ENCODE data around the gene FAF1.
"Not testable (repeated sequence)": the region's sequence is repeated elsewhere in the genome, so short reads cannot be mapped to it uniquely, and the experiment has no call there.

Gene FAF1

DNA sequence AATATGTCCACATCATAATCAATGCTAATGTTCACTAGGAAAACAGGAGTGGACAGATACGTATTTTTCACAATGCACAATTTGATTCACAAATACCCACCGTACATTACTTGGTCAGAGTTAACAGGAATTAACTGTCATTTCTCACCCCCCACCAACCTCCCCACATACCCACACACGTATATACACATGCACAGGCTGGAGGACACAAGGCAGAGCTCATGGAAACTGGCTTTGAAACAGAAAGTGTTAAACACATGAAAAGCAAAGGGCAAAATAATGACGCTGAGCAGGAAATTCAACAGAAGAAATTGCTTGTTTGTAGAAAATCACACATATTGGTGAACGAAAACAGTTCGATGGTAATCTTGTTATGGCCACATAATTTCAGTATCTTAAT is 348.4 kb downstream of the FAF1 start:
- no peak for DNase-seq

DNA sequence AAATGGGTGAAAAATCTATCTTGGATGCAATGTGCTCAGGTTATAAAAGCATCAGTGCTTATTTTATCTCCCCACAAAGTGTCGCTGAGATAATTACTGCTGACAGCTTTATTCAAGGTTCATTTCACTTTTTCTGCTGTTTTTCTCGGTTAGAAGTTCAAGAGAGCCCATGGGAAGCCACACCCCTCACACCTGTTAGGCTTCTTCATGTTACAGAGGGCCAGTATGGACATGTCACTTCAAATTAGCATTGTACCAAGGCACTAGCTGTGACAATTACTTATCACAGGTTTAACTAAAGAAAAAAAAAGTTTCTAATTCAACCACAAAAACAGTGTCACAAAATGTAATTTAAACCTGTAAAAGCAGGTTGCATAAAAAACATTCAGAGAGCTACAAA is 349.5 kb downstream of the FAF1 start:
- DNase-seq = no peak

DNA sequence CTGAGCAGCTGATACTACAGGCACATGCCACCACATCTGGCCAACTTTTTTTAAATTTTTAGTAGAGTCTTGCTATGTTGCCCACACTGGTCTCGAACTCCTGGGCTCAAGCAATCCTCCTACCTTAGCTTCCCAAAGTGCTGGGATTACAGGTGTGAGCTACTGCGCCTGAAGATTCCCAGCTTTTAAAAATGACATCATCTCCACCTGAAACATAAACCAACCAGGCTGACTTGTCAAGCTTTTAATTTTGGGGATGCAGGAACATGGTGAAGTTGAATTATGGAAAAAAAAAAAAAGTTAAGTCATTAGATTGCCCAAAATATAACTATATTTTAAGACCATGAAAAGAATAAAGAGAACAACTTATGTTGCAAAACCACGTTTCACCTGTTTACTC is 350.6 kb downstream of the FAF1 start:
- no peak for DNase-seq

DNA sequence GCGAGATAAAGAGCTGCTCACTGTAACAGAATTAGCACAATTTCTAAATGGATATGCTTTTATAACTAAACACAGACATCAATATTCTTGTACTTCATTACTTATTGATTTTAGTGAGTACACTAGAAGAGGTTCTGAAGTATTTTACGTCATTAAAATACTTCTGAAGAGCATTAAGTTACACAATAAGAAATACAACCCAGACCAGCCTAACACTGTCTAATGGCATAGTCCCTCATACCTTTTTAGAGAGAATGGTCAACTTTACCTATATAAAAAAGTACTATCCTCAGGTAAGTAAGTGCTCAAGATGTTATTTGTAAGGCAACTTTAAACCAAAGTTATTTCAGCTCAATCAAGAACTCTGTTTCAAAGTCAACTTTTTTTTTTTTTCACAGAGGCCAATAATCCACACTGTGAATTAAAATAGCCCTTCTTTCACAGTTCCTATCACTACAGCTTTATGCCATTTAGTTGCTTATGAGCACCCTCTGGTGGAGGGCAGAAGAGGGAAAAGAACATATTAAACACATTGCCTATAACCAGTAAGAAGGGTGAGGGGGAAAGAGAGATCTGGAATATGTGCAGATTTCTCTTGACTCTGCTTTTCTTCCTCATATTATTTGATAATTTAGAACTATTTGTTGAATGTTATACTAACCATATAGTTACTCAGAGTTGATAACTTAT is 354.7 kb downstream of the FAF1 start:
- DNase-seq = peak in 1 of 2 donors; percentile 30

DNA sequence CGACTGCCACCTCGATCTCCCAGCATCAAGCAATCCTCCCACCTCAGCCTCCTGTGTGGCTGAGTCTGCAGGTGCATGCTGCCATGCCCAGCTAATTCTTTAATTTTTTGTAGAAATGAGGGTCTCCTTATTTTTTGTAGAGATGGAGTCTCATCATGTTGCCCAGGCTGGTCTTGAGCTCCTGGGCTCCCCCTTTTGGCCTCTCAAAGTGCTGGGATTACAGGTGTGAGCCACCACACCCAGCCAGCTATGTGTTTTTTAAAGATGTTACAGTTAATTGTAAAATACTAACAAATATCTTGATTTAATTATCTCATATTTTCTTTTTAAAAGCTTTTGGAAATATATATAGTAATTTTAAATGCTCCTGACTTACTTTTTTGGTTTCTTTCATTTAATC is 355.5 kb downstream of the FAF1 start:
- DNase-seq = no peak

DNA sequence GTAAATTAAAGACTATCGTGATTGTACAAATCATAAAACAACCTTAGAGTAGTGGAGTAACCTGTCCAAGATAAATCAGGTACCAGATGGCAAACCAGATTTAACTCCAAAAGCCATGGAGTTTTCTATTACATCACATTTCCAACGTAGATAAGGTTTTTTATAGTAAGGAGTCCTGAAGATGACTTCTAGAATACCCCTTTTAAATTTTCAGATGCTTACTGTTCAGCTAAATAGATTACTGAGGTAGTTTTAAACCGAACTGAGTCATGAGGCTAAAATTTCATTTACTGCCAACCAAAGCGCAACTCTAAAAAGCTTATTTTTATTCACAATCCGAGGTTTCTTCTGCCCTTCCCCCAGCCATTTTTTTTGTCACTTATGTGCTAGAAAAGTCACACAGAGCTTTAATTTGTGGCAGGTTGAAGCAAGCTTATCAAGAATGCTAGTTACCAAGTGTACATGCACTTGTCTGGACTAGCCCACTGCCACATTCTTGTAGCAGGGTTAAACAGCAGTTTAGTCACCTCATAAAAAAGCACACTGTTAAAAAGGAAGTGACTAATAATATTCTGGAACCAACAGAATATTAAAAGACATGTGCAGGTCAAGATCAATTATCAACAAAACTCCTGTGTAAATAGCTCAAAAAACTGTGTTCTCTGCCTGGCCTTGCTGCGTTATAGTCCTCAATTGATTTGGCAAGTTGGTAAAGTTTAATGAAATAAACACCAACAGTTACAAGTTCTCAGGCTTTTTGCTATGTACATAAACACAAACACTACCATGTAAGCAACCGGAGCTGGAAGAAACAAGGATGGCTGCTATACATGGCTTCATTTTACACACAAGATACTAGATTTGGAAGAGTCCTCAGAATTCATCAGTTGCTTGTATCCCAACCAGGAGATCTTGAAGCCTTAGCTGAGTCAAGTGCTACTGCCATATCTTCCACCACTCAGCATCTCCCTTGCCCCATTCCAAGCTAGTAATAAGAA is 356.5 kb downstream of the FAF1 start:
- DNase-seq = no peak

DNA sequence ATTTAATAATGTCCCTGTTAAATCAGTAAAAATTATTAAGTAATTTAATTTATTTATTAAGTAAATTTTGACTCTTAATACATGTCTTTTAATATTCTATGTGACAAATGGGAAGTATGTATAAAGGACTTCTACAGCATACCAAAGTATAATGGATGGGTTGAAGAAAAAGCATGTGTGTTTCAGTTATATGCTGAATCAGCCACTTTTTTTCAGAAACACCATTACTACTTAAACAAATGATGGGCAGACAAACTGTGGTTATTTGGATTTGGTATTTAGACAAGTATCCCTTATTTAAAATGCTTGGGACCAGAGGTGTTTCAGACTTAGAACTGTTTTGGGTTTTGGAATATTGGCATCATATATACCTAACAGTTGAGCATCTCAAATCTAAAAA is 360.5 kb downstream of the FAF1 start:
- no peak for DNase-seq

DNA sequence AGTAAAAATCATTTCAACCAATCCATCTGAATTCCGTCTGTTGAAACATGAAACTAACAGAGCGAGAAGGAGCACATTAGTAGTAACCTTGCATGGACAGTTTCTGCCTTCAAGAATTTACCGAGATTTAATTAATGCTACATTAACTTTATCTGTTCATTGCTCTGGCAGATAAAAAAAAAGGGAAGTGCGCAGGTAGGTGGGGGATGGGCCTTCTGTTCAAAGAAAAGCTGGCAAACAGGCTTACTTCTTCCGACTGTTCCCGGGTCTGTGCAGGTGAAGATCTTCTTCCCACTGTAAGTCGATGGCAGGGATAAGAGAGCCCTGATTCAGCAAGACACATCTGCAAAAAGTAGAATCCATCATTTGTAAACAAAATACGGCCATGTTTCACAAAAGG is 364.2 kb downstream of the FAF1 start:
- DNase-seq = no peak

DNA sequence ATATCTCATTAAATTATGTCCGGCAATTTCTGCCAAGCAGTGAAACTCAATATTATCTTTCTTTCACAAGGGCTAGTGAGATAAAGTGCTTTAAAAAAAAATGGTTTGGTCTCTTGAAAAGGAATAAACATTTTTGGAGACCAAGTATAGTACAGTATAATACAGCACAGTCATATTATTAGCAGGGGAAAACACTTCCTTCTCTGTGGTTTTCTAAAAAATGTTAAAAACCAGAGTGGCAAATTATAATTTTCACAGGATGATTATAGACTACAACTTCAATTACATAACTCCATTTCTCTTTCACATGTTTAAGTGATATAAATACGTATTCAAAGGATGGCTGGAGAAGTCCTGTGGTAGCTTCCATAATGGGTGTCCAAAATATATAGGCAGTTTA is 366.6 kb downstream of the FAF1 start:
- DNase-seq = no peak

DNA sequence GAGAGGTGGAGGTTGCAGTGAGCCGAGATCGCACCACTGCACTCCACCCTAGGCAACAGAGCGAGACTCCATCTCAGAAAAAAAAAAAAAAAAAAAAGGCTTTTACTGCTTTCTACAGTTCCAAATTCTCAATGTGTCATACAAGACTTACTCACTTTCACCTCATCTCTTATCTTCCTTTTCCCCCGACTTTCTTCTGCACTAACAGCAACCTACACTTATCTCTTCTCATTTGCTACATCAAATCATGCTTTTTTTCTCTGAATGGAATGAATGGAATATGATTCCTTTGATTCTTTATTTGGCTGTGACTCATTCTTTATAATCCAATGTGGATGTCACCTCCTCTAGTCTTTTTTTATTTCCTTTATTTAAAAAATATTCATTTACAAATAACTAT is 368.5 kb downstream of the FAF1 start:
- no peak for DNase-seq

DNA sequence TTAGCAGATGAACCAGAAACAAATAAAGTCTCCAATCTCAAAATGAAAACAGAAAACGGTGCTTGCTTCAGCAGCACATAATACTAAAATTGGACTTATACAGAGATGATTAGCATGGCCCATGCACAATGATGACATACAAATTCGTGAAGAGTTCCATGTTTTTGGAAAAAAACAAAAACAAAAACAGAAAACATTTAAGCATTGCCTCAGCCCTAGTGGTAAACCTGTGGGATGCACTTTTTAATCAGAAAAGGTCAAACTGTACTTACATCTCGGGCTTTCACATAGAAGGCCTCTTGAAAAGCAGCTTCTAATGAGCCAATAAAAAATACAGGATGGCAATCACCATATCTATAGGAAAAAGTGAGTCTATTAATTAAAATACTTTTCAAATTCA is 377.7 kb downstream of the FAF1 start:
- DNase-seq = no peak

DNA sequence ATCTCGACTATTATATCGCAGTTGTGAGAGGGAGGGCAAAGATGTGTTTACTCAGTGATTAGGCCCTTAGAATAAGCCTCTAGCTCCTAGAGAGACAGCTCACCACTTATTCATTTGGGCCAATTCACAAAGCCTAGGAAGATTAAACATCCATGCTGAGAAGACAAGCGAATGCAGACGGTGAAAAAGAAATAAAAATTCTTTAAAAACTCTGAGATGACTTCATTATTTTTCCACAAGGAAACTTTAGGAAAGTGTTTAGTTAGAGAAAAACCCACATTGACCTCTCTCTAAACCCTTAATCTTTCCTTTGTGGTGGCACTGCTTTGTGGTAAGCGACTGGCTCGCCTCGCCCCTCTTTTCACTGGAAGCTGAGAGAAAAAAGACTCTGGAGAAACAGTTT is 390.0 kb downstream of the FAF1 start:
- no peak for DNase-seq

DNA sequence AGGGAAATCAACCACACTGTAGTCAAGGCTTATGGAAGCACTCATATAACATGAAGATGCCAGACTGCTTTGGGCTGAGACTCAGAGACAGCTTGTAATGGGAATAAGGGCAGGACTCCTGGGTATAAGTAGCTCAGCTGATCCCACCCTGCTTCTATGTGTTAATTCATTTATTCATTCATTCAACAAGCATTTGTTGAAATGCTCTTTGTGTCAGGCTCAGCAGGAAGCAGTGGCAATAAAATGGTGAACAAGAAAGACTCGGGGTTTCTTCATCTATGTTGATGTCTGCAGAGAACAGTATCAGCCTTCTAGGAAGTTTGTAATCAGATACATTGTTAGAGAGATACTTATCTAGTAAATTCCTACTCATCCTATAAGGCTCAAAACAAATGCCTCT is 391.3 kb downstream of the FAF1 start:
- no peak for DNase-seq

DNA sequence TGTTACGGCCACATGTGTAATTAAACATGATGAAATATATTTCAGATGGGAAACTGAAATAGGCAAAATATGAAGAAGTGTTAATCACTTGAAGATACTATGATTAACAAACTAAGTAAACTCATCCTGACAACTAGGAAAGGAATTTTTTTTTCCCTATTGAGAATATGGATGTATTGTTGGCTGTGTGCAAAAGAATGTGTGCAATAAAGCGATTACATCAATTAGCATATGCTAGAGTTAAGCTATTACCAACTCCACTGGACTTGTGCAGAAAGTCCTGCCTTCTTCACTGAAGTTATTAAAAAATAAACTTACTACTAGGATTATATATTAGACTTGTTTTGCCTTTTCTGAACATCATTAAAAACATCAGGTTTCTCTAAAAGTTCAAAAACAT is 393.7 kb downstream of the FAF1 start:
- no peak for DNase-seq

DNA sequence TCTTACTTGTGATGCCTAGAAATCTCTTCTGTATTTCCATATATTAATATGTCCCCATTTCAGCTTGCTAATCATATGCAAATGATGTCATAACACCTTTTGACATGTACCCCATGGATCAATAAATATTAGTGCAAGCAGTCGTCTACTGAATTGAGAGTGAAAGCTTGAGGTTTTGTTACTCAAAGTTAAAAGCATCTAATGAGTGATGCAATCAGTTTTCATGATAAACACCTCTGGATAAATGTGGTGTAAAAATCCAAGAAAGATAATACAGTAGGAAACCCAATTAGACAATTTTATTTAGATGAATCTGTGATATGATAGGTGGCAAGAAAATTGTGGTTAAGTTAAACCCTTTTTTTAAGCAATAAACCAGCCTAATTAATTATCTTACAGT is 395.6 kb downstream of the FAF1 start:
- DNase-seq = no peak

DNA sequence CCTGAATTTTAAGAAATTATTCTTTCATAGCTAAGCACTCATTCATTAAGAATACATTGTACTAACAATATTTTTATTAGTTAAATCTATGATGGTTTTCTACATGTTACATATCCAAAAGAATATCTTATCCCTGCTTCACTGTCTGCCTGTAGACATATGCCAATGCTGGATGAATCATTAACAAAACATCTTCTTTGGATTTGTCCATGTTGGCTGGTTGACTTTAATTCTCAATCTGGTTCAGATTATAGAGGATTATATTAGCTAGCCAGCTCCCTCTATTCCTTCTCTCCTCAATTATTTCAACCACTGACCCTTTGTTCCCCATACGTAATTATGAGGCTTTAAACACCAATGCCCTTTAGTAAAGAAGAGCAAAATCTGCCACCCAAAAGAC is 398.0 kb downstream of the FAF1 start:
- no peak for DNase-seq

DNA sequence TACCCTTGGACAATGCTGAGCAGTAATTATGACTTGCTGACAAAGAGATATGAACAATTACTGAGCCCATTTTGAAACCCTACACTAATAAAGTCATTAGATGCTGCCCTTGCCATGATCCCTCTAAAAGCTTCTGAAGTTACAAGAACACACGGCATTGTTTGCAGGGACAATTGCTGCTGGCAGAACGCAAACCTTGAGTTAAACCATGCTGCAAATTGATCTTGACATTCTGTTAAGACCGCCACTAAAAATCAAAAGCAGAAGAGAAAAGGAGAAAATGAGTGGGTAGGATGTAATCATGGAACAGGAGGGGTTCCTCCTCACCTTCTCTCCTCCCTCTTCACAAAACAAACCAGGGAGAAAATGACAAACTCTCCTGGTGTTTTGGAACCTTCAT is 400.6 kb downstream of the FAF1 start:
- DNase-seq = no peak

DNA sequence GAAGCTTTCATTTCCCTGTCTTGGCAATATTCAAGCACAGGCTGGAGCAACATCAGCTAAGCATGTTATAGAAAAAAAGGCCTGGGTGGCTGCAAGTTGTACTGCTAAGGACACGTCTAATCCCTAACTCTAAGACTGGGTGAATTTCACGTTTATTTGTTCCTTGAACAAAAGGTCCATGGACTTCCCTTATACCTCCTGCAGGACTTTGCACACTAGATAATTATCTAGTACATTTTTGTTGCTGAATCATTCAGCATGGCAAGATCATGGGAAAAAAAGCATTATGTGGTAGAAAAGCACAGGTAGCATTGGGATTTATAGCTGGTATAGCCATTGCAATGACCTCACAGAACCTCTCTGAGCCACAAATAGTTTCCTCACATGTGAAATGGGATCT is 406.1 kb downstream of the FAF1 start:
- DNase-seq = no peak

DNA sequence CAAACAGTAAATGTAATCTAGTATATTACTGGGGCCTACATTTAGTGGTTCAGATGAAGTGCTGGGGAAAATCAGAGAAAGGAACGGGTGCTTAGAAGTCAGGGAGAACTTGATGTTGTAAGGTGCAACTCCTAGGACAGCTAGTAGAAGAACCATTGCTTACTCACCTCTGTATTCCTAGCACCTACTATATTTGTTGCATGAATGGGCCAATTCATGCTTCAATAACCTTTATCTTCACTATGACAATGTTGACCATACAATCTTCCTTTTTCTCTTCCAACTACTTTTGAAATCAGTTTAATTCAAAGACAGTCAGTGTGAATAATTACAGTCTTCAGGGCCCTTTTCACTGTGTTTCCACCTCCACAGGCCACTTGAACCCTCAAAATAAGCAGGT is 411.8 kb downstream of the FAF1 start:
- no peak for DNase-seq

DNA sequence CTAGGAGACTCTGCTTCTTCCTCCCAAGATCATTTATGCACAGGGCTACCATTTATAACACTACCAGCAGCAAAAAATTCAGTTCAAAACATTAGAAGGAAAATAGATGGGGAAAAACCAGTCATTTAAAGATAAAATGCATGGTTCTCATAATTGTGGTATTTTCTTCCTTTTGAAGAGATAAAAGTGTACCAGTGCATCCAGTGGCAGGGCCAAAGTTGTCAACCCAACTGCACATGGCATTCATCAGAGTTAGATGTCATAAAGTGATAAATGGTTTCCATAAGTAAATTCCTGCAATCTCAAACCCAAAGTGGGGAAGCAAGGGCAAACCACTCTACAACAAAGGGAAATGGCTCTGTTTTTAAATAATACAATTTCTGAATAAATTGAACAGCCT is 417.7 kb downstream of the FAF1 start:
- no peak for DNase-seq

DNA sequence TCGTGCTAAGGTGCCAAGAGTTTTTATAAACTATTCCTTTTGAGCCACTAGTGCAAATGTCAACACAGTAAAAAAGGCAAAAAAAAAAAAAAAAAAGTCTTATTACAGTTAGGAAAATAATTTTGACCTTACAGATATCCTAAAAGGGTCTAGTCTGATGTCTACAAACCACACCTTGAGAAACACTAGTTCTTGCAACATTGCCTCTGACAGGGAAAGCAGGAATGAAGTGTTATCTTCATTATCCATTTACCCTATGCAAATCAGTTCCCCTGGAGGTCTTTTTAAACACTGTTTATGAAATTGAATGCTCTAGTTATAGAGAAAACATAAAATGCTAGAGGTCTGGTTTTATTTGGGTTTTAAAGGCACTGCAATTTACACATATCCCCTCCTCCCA is 421.6 kb downstream of the FAF1 start:
- DNase-seq = no peak

DNA sequence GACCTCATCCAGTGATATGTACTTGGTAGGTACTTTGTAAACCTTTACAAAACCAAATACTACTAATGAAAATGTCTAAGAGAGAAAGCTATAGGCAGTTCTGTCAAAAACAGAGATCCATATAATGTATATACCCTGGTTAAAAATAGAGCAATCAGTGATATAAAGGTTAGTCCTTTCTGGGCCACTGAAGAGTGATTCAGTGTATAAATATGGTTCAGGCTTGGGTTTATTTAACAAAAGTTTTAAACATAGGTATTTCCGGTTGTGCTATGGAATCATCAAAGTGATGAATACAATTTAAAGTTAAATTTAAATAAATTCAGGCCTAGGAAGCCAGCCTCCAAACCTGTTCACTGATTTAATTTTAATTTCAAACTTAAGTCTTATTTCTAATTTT is 428.5 kb downstream of the FAF1 start:
- DNase-seq = no peak

DNA sequence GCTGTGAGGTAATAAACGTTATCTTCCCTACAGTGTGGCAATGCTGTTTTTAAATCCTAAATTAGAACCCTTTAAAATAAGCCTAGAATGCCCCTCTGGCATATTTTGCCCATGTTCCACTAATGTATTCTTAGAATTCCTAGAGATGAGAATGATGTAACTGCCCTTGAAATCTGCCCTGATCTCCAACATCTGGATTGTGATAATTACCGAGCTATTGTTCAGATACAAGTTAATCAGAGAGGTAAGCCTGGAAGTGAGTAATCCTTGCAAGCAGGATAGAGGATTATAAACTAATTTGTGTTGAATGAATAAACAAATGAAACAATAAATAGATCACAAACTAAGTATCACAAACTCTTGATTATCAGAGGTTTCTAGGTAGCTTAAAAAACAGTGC is 429.0 kb downstream of the FAF1 start:
- no peak for DNase-seq

DNA sequence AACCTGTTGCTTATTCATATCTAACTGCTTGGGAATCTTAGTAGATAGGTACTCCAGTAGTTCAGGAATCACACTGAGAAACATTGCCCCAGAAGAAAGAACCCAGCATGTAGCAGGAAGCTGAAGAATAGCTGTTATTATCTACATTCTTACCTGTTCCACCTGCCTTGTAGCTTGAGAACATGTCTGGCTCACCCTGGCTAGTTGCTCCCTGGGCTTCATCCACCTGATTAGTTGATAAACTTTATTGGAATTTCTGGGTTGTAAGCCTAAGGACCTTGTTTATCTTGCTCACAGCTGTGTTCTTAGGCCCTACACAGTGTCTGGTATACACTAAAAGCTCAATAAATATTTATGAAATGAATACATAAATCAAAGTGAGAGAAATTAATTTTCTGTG is 430.6 kb downstream of the FAF1 start:
- DNase-seq = no peak

DNA sequence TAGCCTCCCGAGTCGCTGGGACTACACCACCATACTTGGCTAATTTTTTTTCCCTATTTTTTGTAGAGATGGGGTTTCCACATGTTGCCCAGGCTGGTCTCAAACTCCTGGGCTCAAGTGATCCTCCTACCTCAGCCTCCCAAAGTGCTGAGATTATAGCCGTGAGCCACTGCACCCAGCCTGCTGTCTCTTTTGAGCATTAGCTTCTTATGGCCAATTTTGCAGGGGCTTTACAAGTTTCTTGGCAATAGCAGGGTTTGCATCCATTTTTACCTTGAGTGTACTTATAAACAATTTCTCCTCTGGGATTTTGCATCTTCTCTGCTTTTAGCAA is 432.1 kb downstream of the FAF1 start:
- not testable (repeated sequence) for DNase-seq

Measured in inflammatory macrophage treated with lipopolysaccharide for 1 hour (primary cell).